Smooth muscle cell of the brain vasculature (primary cell): Measurements from ENCODE around the gene IL12RB2.

ENCODE experiments used
- DNase-seq: peaks from one replicate; pipeline ENCODE4 v3.0.0-alpha.2; 2012; ENCODE audit warnings: low read depth, low spot score

IL12RB2 gene

GRCh38 chr1:67307251-67308060 is at the start of gene IL12RB2:
IL12RB2 (plus strand) TSS chr1:67307873; CDS start chr1:67320369, 12,496 bp downstream.
- DNase-seq = no peak

GRCh38 chr1:67261680-67262079 is 46.0 kb upstream of the IL12RB2 start:
- DNase-seq = no peak

GRCh38 chr1:67262735-67263134 is 44.9 kb upstream of the IL12RB2 start:
- DNase-seq = no peak

GRCh38 chr1:67264152-67264551 is 43.5 kb upstream of the IL12RB2 start:
- no peak for DNase-seq

GRCh38 chr1:67264899-67265298 is 42.8 kb upstream of the IL12RB2 start:
- DNase-seq = no peak

GRCh38 chr1:67269061-67269460 is 38.6 kb upstream of the IL12RB2 start:
- no peak for DNase-seq

- DNase-seq = no peak
These were observed 37.1 kb upstream of the IL12RB2 start for GRCh38 chr1:67270541-67270940.

- DNase-seq = no peak
These were observed 34.1 kb upstream of the IL12RB2 start for GRCh38 chr1:67273591-67273990.

- DNase-seq = no peak
These were observed 32.9 kb upstream of the IL12RB2 start for GRCh38 chr1:67274623-67275325.

GRCh38 chr1:67280696-67281095 is 27.0 kb upstream of the IL12RB2 start:
- DNase-seq = no peak

GRCh38 chr1:67281244-67281643 is 26.4 kb upstream of the IL12RB2 start:
- no peak for DNase-seq

GRCh38 chr1:67285780-67286488 is 21.7 kb upstream of the IL12RB2 start:
- no peak for DNase-seq

GRCh38 chr1:67290236-67290635 is 17.4 kb upstream of the IL12RB2 start:
- no peak for DNase-seq

GRCh38 chr1:67294836-67295617 is 12.6 kb upstream of the IL12RB2 start:
- DNase-seq = no peak

GRCh38 chr1:67298762-67299161 is 8.9 kb upstream of the IL12RB2 start:
- no peak for DNase-seq

- no peak for DNase-seq
These were observed 8.4 kb upstream of the IL12RB2 start for GRCh38 chr1:67299296-67299695.

GRCh38 chr1:67300561-67300960 is 7.1 kb upstream of the IL12RB2 start:
- no peak for DNase-seq

- DNase-seq = no peak
These were observed 3.6 kb upstream of the IL12RB2 start for GRCh38 chr1:67304023-67304422.

GRCh38 chr1:67306547-67306946 is 1.1 kb upstream of the IL12RB2 start:
- no peak for DNase-seq

GRCh38 chr1:67308136-67308535 is 463 bp downstream of the IL12RB2 start:
- DNase-seq = no peak

GRCh38 chr1:67312615-67313014 is 4.9 kb downstream of the IL12RB2 start:
- DNase-seq = no peak
